ENCODE measurements around the gene FBXL19.

DNA sequence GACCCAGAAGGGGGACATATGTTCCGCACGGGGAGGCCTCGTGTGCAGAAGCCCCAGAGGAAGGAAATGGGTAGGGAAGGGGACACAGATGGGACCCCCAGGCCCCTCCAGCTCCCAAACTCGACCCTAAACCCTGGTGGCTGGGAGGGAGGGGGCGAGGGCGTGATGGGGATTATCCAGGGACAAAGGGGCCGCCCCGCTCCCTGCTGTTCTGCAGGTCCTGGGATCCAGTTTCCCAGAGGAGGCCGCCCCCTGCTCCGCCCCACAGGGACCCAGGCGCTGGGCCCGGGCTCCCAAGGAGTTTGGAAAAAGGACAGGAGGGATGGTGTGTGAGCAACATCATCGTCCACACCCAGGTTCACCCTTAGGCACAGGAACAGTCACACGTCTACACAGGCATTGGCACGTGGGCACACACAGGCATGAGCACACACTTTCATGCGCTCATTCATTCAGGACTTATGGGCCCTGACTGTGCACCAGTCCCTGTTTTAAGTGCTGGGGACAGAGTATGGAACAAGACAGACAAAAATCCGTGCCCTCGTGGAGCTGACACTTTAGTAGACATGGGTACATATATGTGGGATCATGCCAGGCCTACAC, 12.8 kb upstream of the FBXL19 start:
- TF ChIP-seq, protein P1, sequence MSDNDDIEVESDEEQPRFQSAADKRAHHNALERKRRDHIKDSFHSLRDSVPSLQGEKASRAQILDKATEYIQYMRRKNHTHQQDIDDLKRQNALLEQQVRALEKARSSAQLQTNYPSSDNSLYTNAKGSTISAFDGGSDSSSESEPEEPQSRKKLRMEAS (IDR thresholded peaks at IDR 0.05): no peak
- TF ChIP-seq RNF2 (IDR thresholded peaks at IDR 0.05; ENCODE audit: borderline replicate concordance, low read depth, low read length, missing control alignments, poor library complexity, severe bottlenecking): no peak
- TF ChIP-seq POLR2A (IDR thresholded peaks at IDR 0.05; ENCODE audit: control extremely low read depth in 1 of 2, low read depth in 2 of 2, low read length in 2 of 2): no peak
- no peak for TF ChIP-seq CREB1 (IDR thresholded peaks at IDR 0.05)
- no peak for TF ChIP-seq HDAC2 (IDR thresholded peaks at IDR 0.05; ENCODE audit: borderline replicate concordance in 1 of 2, low read depth in 2 of 2, low read length in 2 of 2)
- TF ChIP-seq EGR1 (IDR thresholded peaks at IDR 0.05; ENCODE audit: borderline replicate concordance, low read depth, low read length): no peak
